Activated T-helper 1 cell treated with anti-CD3 and anti-CD28 coated beads, Interleukin-2, amount 50 U/mL, for 16 hours (primary cell): ENCODE results near the gene MBD3.

Experiments
- DNase-seq, 2 donors: peaks; one replicate each; pipeline ENCODE4 v3.0.0-alpha.2; 2020; ENCODE audit warnings: low read depth in 1 of 2, low spot score in 1 of 2

The MBD3 gene

GRCh38 chr19:1574354-1575136 is 18.1 kb downstream of the MBD3 start:
- no peak for DNase-seq

DNA sequence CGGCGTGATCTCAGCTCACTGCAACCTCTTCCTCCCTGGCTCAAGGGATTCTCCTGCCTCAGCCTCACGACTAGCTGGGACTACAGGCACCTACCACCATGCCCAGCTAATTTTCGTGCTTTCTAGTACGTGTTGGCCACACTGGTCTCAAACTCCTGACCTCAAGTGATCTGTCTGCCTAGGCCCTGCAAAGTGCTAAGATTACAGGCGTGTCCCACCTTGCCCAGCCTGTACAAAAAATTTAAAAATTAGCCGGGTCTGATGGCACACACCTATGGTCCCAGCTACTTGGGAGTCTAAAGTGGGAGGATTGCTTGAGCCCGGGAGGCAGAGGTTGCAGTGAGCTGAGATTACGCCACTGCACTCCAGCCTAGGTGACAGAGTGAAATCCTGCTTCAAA is 19.9 kb downstream of the MBD3 start:
- DNase-seq: no peak

DNA sequence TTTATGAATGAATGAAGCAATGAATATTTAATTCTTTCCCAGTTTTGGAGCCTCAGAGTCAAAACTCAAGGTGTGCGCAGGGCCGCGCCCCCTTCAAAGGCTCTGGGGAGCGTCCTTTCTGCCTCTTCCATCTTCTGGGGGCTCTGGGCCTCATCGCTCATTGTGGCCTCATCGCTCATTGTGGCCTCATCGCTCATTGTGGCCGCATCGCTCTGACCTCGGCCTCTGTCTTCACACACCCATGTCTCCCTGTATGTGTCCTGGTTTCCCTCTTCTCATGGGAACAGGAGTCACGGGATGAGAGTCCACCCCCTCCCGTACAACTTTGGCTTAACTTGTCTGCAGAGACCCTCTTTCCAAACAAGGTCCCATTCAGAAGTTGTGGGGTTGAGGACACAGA is 21.3 kb downstream of the MBD3 start:
- DNase-seq: no peak

- DNase-seq: no peak
Measured at GRCh38 chr19:1570836-1571235, 21.8 kb downstream of the MBD3 start.

GRCh38 chr19:1569997-1570396 is 22.7 kb downstream of the MBD3 start:
- DNase-seq: no peak

DNA sequence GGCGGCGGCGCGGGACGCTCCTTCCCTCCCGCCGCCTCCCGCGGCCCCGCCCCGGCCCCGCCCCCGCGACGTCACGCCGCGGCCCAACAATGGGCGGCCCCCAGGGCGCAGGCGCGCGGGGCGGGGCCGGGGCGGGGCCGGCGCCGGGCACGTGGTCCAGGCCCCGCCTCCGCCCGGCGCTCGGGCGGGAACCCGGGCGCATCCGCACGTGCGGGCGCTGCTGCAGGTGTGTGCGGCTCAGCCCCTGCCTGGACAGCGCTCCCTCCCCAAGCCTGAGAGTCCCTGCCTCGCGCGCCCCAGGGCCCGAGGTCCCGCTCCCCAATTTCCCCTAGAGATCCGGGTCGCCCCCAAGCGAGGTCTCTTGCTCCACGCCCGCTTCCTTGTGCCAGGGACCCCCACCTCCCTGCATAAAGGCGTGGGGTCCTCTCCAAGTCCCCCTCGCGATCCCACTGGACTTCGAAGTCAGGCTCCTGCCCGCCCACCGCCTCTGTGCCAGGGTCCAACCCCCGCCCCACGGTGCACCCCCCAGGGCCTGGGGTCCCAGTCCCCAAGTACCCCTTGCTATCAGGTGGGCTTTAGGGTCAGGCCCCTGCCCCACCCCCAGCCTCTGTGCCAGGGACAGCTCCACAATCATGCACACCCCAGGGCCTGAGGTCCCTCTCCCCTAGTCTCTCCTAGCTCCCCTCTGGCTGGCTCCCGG is 24.2 kb downstream of the MBD3 start, which contains the start of gene MEX3D:
Gene MEX3D (minus strand): TSS at position 6 of the 700 bp plus-strand sequence. CDS start 267 bp downstream, outside the sequence.
- DNase-seq: peak; percentile 65 to 79

DNA sequence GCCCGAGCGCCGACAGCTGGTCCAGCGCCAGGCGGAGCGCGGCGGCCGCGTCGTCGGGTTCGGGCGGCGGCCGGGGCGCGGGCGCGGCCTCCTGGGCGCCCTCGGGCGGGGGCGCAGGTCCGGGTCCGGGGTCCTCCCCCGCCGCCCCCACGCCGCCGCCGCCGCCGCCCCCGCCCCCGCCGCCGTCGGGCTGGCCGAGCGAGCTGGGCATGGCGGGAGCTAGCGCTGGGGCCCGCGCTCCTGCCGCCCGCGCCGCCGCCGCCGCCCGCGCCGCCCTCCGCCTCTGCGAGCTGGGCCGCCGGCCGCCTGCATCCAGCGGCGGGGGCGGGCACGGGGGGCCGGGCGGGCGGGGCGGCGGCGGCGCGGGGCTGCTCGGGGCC is 24.8 kb downstream of the MBD3 start:
- DNase-seq: no peak

- no peak for DNase-seq
Measured at GRCh38 chr19:1567116-1567847, 25.4 kb downstream of the MBD3 start.

DNA sequence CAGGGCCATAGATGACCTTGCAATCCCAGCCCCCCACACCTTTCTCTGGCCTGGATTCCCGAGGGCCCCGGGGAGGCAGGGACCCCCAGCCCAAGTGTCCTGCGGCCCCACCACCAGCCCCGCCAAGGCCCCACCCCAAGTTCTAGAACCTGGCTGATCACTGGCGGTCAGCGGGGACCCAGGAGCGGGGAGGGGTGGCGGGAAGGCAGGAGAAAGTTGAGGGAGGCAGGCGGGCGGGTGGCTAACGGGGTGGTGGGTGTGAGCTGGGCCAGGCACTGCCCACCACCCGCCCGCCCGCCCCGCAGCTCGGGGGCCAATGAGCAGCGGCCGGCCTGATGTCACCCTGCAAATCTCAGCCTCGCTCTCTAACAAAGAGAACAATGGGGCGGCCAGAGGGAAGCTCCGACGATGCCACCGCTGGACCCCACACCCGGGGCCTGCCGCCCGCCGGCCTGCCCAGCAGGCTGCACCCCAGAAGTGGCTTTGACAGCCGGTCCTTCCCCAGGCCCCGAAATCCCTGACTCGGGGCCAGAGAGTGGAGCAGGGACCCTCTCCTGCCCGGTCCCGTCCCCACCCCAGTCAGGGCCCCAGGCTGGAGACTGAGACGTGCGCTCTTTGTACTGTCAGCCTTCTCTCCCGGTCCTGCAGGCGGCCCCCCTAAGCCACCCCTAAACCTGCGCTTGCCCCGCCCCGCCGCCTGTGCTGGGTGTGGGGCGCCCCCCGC is 26.1 kb downstream of the MBD3 start:
- no peak for DNase-seq

- no peak for DNase-seq
Measured at GRCh38 chr19:1563251-1563650, 29.4 kb downstream of the MBD3 start.

DNA sequence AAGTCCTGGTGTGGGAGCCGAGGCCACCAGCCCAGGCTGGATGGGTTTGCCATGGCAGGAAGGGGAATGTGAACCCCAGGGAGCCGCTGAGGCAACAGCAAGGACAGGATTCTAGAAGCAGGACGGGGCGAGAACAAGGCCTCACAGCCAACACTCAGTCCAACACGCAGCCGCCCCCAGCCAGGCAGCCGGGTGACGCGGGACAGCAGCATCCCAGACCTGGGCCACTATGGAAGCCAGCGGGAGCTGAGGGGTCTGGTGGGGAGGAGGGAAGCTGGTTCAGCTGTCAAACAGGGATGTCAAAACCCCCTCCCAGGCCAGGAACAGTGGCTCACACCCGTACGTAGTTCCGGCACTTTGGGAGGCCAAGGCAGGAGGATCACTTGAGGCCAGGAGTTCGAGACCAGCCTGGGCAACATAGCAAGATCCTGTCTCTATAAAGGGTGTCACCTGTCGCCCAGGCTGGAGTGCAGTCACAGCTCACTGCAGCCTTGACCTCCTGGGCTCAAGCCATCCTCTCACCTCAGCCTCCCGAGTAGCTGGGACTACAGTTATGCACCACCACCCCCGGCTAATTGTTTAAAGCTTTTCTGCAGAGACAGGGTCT is 31.3 kb downstream of the MBD3 start:
- DNase-seq: no peak

GRCh38 chr19:1560286-1560882 is 32.3 kb downstream of the MBD3 start:
- no peak for DNase-seq

- no peak for DNase-seq
Measured at GRCh38 chr19:1558552-1558951, 34.1 kb downstream of the MBD3 start.

DNA sequence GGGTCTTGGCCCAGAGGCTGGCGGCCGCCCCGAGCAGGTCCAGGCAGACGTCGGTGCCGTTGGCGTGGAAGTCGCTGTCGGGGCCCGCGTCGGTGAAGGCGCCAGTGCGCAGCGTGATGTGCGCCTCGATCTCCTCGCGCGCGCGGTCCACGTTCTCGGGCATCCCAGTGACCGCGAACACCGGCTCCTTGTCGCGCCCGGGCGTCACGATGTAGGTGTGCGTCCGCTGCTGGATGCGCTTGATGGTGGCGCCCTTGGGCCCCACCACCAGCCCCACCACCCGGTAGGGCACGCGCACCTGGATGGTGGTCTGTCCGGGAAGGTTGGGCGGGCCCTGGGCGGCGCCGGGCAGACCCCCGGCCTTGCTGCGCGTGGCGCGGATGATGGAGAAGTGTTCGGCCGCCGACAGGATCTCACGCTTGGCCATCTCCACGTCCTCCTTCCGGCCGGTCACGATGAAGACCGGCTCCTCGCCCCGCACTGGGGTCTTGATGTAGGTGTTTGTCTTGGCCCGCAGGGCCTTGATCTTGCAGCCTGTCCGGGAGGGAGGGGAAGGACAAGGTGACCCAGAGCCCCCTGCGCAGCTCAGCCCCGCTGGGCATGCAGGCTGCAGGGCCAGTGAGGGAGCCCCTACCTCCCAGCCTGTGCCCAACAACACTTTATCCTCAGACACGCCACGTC is 36.1 kb downstream of the MBD3 start:
- DNase-seq: no peak

DNA sequence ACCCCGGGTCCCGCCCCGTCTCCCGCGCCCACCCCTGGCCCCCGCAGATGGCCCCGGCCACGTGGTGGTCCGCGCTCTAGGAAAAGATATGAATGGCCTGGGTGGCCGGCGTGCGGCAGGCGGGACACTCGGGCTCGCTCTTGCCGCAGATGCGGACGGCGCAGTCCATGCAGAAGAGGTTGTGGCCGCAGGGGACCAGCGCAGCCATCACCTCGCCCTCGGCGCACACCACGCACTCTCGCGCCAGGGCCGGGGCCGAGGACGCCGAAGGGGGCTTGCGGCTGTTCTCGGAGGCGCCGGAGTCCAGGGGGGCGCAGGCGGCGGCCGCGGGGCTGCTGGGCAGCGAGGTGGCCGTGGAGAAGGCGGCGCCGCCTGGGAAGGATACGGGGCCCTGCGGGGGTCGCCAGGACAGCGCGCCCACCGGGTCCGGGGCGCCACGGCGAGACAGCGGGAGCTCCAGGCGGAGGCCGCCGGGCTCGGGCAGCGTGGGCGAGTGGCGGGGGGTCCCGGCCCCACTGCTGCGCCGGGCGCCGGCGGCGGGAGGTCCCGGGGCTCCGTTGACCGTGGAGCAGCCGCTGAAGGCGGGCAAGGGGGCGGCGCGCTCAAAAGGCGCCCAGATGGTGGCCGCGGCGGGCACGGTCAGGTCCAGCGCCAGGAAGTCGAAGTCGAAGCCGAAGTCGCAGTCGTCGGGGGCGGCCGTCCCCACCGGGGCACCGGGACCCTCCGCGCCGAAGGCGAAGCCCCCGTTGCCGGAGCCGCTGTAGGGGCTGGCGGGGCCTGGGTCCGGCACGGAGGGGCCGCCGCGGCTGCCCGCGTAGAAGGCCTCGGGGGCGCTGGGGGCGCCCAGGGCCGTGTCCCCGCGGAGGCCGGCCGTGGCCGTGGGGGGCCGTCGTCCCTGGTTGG is 36.9 kb downstream of the MBD3 start:
- DNase-seq: no peak

GRCh38 chr19:1554968-1555367 is 37.7 kb downstream of the MBD3 start:
- DNase-seq: no peak

DNA sequence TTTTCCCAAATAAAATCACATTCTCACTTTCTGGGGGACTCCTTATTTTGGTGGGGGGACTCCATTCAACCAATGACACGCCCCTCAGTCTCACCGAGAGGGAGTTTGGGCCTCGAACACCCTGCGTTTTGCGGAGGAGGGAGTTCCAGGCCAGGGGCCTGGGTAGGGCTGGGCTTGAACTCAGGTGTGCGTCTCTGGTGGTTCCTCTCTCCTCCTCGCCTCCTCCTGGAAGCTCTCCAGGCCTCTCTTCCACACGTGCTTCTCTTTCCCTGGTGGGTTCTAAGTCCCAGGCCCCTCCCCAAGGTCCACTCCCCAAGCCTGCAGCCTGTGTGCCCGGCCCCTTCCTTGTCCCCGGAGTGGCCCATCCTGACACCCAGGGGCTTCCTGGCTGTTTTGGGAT is 39.2 kb downstream of the MBD3 start:
- DNase-seq: no peak

DNA sequence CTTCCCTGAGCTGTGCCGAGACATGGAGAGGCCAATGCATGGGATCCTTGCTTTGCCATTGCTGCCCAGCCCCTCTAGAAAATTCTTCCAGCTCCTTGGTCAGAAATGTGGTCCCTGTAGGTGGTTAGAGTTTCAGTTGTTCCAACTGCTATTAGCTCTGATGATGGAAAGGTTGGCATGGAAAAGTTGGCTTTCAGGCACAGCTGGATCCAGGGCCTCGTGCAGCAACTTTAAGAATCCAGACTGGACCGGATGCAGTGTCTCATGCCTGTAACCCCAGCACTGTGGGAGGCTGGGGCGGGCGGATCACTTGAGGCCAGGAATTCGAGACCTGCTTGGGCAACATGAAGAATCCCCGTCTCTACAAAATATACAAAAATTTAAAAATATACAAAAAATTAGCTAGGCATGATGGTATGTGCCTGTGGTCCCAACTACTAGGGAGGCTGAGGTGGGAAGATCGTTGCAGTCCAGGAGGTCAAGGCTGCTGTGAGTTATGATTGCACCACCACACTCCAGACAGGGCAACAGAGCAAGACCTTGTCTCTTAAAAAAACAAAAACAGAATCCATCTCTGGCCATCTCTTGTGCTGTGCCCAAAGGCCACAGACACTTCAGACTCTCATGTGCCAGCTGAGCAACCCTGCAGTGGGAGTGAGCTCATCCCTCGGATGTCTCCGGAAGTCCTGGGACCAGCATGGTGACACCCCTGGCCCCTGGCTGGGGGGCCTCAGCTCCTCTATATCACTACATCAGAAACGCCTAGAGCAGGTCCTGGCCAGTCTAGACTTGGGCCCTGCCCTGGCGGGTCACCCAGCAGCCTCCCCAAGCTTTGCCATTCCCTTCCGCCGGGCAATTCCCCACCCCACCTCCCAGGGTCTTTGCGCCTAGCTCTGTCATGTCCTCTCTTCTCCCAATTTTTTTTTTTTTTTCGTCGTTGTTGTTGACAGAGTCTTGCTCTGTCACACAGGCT is 41.3 kb downstream of the MBD3 start:
- no peak for DNase-seq
